Breast epithelium (tissue), 3 donors: ENCODE results near the gene MYO1E.

Experiments
- CTCF ChIP-seq, 3 donors: fragments of 450-650 bp; IDR thresholded peaks; one replicate each; pipeline ENCODE4 v1.5.1; 2016 to 2017; ENCODE audit warnings: antibody characterized with exemption in 3 of 3, mild to moderate bottlenecking in 3 of 3, moderate library complexity in 3 of 3
- POLR2A ChIP-seq: fragments of 450-650 bp; IDR thresholded peaks from one replicate; pipeline ENCODE4 v1.6.1; 2016; ENCODE audit warnings: antibody characterized with exemption, mild to moderate bottlenecking, moderate library complexity
- POLR2AphosphoS5 ChIP-seq, 3 donors: sonication (generic); formaldehyde crosslinking; IDR thresholded peaks; one replicate each; pipeline ENCODE4 v1.6.1; 2017; ENCODE audit warnings: antibody characterized with exemption in 3 of 3

DNA sequence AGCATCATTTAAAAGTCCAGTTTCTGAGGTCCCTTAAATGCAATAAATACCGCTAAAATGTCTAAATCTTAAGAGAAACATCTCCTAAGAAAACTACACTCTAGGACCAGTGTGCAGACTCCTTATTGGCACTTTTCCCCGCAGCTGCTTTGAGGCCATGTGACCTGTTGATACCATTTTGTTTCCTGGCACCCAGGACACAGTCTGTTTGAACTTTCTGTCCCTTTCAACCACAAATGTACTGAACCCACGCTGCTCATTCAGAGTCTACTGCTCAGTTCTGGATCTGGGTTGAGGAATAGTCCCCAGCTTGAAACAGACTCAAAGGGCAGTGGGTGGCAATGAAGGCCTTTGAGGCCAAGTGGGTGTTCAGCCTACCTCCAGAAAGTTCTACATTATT, 148.9 kb downstream of the MYO1E start:
- TF ChIP-seq CTCF (IDR thresholded peaks at IDR 0.05) (no peak), POLR2A (no peak), POLR2AphosphoS5 (IDR thresholded peaks at IDR 0.05) (no peak)
